ENCODE data around the gene CEBPG. TPM values are rescaled to one million over a fixed set of nuclear protein-coding genes. Genes with fewer than 3 reads are reported as not detected.

Gene CEBPG
- total RNA-seq, 1 experiment from 2014 or later = 33.4 TPM

GRCh38 chr19:33410915-33411401, 37.4 kb downstream of the CEBPG start:
- no TSS peak for BruUV-seq (replicated peaks)
- Histone ChIP-seq H3K4me2 (no peak overlapping the region), H4K20me1 (ENCODE audit: insufficient read depth) (peaks cover 5% of the 10 kb centered on the region), H3K9me2 (ENCODE audit: insufficient read depth) (no peaks in the 10 kb centered on the region), H3K27me3 (ENCODE audit: insufficient read depth, low read depth) (no peaks in the 10 kb centered on the region), H3K4me3 (no peak overlapping the region), H3K9me3 (ENCODE audit: insufficient read depth, low read depth) (no peaks in the 10 kb centered on the region), H3K79me2 (ENCODE audit: low read depth) (no peaks in the 10 kb centered on the region), H3K36me3 (ENCODE audit: low read depth) (no peaks in the 10 kb centered on the region), H3F3A (ENCODE audit: insufficient read depth, low read depth) (no peaks in the 10 kb centered on the region), H3K4me1 (replicated peaks; ENCODE audit: insufficient read depth) (no peaks in the 10 kb centered on the region), H3K27ac (no peak overlapping the region), H2AFZ (no peak overlapping the region)
- no peak for TF ChIP-seq EZH2 (IDR thresholded peaks at IDR 0.05; ENCODE audit: low read depth)
- no peak for TF ChIP-seq CTCF (conservative IDR thresholded peaks at IDR 0.05)
- intact Hi-C loops (cut with micrococcal nuclease; ENCODE audit: unreplicated experiment) = no loop called here
- no peak for DNase-seq
- CTCF ChIA-PET = no interaction called here
- POLR2A ChIA-PET (ENCODE audit: unreplicated experiment) = no interaction called here

GRCh38 chr19:33411621-33412180, 38.2 kb downstream of the CEBPG start:
- Histone ChIP-seq H3K36me3 (ENCODE audit: low read depth) (no peaks in the 10 kb centered on the region), H3K4me1 (replicated peaks; ENCODE audit: insufficient read depth) (no peaks in the 10 kb centered on the region), H3F3A (ENCODE audit: insufficient read depth, low read depth) (no peaks in the 10 kb centered on the region), H2AFZ (no peak overlapping the region), H3K9me2 (ENCODE audit: insufficient read depth) (no peaks in the 10 kb centered on the region), H3K27me3 (ENCODE audit: insufficient read depth, low read depth) (no peaks in the 10 kb centered on the region), H3K4me2 (no peak overlapping the region), H3K4me3 (no peak overlapping the region), H3K79me2 (ENCODE audit: low read depth) (no peaks in the 10 kb centered on the region), H4K20me1 (ENCODE audit: insufficient read depth) (peaks cover 6% of the 10 kb centered on the region), H3K9me3 (ENCODE audit: insufficient read depth, low read depth) (no peaks in the 10 kb centered on the region), H3K27ac (no peak overlapping the region)
- intact Hi-C loops (cut with micrococcal nuclease; ENCODE audit: unreplicated experiment) = no loop called here
- no peak for DNase-seq
- TF ChIP-seq EZH2 (IDR thresholded peaks at IDR 0.05; ENCODE audit: low read depth) (no peak), CTCF (conservative IDR thresholded peaks at IDR 0.05) (no peak)
- no TSS peak for BruUV-seq (replicated peaks)
- CTCF ChIA-PET = no interaction called here
- POLR2A ChIA-PET (ENCODE audit: unreplicated experiment) = no interaction called here

- Histone ChIP-seq H3K36me3 (ENCODE audit: low read depth) (no peaks in the 10 kb centered on the region), H3K79me2 (ENCODE audit: low read depth) (no peaks in the 10 kb centered on the region), H3F3A (ENCODE audit: insufficient read depth, low read depth) (no peaks in the 10 kb centered on the region), H3K9me3 (ENCODE audit: insufficient read depth, low read depth) (no peaks in the 10 kb centered on the region), H2AFZ (no peak overlapping the region), H3K4me2 (no peak overlapping the region), H3K4me3 (no peak overlapping the region), H3K4me1 (replicated peaks; ENCODE audit: insufficient read depth) (no peaks in the 10 kb centered on the region), H3K9me2 (ENCODE audit: insufficient read depth) (no peaks in the 10 kb centered on the region), H3K27ac (no peak overlapping the region), H3K27me3 (ENCODE audit: insufficient read depth, low read depth) (no peaks in the 10 kb centered on the region), H4K20me1 (ENCODE audit: insufficient read depth) (peaks cover 6% of the 10 kb centered on the region)
- BruUV-seq (replicated peaks) = no TSS peak
- no peak for TF ChIP-seq CTCF (conservative IDR thresholded peaks at IDR 0.05)
- no peak for TF ChIP-seq EZH2 (IDR thresholded peaks at IDR 0.05; ENCODE audit: low read depth)
- ChIA-PET CTCF (no interaction called here), POLR2A (ENCODE audit: unreplicated experiment) (no interaction called here)
- intact Hi-C loops (cut with micrococcal nuclease; ENCODE audit: unreplicated experiment) = no loop called here
- no peak for DNase-seq
Observed at GRCh38 chr19:33412601-33413425, 39.3 kb downstream of the CEBPG start.
